H54 (cell line): Measurements from ENCODE around the gene MAEA.

ENCODE experiments used
- DNase-seq: peaks from one replicate; pipeline ENCODE4 v3.0.0; 2011; ENCODE audit warnings: low spot score, mixed read lengths; ENCODE audit not compliant: insufficient read length
- FAIRE-seq: peaks from 3 replicates; lab custom pipeline; 2011; peaks lifted over from hg19 to GRCh38; lab: Jason Lieb, UNC
- POLR2A ChIP-seq: IDR thresholded peaks from 2 replicates; pipeline ENCODE4 v1.6.1; 2011; ENCODE audit warnings: low read depth, mild to moderate bottlenecking, low read length

MAEA gene

DNA sequence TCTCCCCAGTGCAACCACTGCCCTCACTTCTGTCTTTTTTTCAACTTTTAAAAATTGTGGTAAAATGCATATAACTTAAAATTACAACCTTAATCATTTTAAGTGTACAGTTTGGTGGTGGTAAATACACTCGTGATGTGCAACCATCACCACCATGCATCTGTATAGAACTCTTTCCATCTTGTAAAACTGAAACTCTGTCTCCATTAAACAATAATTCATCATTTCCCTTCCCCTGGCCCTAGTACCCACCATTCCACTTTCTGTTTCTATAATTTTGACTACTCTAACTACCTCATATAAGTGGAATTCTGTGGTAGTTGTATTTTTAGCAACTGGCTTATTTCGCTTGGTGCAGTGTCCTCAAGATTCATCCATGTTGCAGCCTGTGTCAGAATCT, 34.0 kb upstream of the MAEA start:
- no peak for TF ChIP-seq POLR2A
- FAIRE-seq (no peak), DNase-seq (no peak)

DNA sequence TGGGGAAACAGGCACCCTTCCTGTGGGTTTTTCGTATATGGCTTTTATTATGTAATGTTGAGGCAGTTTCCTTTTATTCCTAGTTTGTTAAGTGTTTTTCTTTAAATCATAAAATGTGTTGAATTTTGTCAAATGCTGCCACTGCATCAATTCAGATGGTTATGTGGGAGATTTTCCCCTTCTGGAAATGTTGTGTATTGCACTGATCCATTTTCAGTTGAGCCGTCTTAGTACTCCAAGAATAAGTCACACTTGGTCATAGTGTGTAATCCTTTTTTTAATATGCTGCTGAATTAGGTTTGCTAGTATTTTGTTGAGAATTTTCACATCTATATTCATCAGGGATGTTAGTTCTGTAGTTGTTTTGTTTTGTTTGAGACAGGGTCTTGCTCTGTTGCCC, 31.2 kb upstream of the MAEA start:
- DNase-seq (no peak), FAIRE-seq (no peak)
- TF ChIP-seq POLR2A = no peak

DNA sequence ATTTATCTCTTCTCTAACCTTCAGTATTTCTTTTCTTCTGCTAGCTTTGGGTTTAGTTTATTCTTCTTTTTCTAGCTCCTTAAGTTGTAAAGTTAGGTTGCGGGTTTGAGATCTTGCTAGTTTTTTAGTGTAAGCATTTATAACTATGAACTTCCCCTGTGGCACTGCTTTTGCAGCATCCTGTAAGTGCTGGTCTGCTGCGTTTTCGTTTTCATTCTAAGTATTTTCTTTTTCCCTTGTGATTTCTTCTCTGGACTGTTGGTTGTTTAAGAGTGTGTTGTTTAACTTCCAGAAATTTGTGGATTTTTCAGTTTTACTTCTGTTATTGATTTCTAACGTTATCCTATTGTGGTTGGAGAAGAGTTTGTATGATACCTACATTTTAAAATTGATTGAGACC, 29.7 kb upstream of the MAEA start:
- DNase-seq (no peak), FAIRE-seq (no peak)
- no peak for TF ChIP-seq POLR2A

DNA sequence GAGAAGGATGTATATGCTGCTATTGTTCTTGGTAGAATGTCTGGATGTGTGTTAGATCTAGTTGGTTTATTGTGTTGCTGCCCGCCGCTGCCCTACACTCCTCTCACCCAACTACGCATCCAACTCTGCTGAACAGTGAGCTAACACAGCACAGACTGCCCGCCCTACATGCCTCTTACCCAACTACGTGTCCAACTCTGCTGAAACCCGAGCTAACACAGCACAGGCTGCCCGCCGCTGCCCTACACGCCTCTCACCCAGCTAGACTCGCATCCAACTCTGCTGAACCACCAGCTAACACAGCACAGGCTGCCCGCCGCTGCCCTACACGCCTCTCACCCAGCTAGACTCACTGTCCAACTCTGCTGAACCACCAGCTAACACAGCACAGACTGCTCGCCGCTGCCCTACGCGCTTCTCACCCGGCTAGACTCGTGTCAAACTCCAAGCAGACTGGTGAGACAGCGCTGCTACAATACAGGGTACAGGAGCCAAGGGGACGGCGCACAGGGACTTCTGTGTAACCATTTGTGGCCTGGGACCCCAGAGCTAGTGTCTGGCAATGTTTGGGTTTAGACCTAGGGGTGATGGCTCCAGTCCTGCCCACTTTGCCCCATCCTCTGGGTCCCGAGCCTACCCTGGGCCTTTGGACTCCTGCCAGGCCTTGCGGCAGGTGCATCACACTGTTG, 29.1 kb upstream of the MAEA start:
- no peak for TF ChIP-seq POLR2A
- DNase-seq (no peak), FAIRE-seq (no peak)

DNA sequence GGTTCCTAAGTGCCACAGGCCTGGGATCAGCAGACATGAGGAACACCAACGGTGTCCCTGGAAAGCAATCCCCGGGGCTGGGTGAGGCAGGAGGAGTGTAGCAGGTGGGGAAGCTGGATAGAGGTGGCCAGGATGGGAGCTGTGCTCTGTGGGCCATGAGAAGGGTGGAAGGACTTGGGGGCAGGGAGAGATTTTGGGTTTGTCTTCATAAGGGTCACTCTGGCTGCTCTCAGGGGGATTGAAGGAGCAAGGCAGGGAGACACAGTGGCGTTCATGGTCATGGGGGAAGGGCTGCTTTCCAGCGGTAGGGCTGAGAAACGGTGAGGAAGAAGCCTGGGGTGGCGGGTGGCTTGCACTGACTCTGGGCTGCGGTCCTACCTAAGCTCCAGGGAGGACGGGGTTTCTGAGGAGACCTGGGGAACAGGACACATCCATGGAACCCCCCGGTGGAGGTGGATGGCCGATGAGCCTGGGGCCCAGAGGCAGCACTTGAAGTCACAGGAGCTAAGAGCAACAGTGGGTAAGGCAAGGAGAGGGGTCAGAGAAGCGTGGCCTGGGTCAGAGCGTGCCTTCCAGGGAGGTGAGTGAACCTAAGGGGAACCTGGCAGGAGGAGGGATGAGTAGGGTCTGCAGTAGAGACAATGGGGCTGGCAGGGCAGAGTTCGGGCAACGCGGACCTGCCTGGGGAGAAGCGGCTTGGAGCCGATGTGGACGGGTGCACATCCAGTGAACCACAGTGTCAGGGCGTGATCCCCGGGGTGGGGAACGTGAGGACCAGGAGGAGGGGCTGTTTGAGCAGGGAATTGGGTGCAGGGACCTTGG, 28.4 kb upstream of the MAEA start:
- FAIRE-seq (no peak), DNase-seq (no peak)
- no peak for TF ChIP-seq POLR2A

DNA sequence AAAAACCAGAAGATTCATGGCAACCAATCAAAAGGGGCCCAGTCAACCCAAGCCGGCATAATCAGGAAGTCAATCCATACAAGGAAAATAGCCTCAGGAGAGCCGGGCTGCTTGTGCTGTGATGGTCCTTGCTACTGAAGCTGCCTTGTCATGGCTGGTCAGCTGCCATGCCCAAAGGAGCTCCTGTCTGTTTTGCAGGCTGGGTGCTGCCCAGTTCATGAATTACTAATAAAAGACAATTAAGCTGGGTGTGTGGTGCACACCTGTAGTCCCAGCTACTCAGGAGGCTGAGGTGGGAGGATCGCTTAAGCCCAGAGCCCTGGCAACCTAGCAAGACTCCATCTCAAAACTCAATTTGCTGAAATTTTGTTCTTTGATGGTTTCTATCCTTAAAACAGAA, 24.7 kb upstream of the MAEA start:
- FAIRE-seq (no peak), DNase-seq (no peak)
- no peak for TF ChIP-seq POLR2A

DNA sequence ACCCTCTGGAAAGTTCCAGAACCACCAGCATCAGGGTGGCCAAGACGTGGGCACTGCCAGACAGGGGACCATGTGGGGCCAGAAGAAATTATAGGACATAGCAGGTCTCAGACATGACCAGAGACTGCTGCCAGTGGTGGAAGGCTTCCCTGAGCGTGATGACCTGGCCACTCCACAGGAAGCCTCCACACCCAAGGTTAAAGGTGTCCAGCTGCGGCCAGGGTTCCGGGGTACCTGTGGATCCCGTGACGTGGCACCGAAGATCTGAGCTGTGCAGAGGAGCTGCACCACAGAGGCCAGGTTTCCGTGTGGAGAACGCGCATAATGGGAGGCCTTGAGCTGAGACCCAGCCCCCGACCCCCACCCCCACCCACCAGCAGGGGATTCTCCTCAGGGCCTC, 24.3 kb upstream of the MAEA start:
- no peak for DNase-seq
- TF ChIP-seq POLR2A = no peak
- no peak for FAIRE-seq

DNA sequence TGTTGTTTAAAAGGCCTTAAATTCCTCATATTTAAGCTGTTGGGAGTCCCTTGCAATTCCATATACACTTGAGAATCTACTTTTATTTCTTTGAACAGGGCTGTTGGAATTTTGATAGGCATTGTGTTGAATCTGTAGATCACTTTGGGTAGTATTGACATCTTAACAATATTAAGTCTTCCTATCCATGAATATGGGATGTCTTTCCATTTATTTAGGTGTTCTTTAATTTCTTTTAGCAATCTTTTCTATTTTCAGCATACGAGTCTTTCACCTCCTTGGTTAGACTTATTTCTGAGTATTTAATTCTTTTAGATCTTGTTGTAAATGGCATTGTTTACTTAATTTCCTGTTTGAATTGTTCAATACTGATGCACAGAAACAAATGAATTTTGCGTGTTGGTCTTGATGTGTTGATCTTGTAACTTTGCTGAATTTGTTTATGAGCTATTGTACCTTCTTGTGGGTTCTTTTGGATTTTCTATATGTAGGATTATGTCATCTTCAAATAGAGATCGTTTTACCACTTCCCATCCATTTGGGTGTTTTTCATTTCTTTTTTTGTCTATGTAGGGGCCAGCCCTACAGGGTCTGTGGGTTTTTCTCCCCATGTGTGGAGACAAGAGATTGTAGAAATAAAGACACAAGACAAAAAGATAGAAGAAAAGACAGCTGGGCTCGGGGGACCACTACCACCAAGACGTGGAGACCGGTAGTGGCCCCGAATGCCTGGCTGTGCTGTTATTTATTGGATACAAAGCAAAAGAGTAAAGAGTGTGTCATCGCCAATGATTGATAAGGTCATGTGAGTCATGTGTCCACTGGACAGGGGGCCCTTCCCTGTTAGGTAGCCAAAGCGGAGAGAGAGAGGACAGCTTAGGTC, 22.6 kb upstream of the MAEA start:
- DNase-seq (no peak), FAIRE-seq (no peak)
- no peak for TF ChIP-seq POLR2A

DNA sequence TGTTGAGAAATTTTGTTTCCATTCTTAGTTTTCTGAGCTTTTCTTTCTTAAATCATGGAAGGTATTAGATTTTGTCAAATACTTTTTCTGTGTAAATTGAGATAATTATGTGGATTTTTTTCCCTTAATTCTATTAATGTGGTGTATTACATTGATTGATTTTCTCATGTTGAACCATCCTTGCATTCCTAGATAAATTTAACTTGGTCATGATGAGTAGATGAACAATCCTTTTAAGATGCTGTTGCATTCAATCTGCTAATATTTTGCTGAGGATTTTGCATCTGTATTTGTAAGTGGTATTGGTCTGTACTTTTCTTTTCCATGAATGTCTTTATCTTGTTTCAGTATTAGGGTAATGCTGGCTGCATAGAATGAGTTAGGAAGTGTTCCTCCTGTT, 20.5 kb upstream of the MAEA start:
- no peak for TF ChIP-seq POLR2A
- FAIRE-seq (no peak), DNase-seq (no peak)

DNA sequence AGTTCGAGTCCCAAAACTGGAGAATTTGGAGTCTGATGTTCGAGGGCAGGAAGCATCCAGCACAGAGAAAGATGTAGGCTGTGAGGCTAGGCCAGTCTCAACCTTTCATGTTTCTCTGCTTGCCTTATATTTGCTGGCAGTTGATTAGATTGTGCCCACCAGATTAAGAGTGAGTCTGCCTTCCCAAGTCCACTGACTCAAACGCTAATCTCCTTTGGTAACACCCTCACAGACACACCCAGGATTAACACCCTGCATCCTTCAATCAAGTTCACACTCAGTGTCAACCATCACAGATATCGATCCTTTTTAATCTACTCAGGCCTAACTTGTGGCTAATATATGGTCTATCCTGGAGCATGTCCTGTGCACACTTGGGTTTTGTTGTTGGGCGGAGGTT, 18.0 kb upstream of the MAEA start:
- FAIRE-seq = no peak
- DNase-seq = no peak
- TF ChIP-seq POLR2A = no peak

DNA sequence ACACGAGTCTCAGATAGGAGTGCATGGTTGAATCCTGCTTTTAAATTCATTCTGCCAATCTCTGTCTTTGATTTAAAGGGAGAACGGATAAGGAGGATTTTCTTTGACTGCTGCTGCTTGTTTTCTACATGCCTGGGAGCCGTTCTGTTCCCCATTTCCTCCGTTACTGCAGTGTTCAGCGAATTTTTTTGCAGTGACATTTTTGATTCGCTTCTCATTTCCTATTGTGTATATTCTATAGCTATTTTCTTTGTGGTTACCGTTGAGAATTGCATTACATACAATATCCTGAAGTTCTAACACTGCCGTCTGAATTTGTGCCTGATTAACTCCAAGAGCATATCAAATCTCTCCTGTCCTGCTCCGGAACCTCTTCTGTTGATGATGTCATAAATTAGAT, 14.8 kb upstream of the MAEA start:
- DNase-seq (no peak), FAIRE-seq (no peak)
- no peak for TF ChIP-seq POLR2A

DNA sequence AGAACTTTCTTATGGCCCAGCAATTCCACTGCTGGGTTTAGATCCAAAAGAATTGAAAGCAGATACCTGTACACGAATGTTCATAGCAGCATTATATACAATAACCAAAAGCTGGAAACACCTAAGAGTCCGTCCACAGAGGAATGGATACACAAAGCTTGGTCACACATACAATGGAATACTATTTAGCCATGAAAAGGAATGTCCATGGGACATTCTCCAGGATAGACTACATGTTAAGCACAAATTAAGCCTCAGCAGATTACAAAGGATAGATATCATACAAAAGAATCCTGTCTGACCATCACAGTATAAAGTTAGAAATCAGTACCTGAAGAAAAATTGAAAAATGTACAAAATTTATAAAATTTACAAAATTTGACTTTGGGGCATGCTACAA, 12.7 kb upstream of the MAEA start:
- DNase-seq = no peak
- TF ChIP-seq POLR2A = no peak
- FAIRE-seq = no peak

DNA sequence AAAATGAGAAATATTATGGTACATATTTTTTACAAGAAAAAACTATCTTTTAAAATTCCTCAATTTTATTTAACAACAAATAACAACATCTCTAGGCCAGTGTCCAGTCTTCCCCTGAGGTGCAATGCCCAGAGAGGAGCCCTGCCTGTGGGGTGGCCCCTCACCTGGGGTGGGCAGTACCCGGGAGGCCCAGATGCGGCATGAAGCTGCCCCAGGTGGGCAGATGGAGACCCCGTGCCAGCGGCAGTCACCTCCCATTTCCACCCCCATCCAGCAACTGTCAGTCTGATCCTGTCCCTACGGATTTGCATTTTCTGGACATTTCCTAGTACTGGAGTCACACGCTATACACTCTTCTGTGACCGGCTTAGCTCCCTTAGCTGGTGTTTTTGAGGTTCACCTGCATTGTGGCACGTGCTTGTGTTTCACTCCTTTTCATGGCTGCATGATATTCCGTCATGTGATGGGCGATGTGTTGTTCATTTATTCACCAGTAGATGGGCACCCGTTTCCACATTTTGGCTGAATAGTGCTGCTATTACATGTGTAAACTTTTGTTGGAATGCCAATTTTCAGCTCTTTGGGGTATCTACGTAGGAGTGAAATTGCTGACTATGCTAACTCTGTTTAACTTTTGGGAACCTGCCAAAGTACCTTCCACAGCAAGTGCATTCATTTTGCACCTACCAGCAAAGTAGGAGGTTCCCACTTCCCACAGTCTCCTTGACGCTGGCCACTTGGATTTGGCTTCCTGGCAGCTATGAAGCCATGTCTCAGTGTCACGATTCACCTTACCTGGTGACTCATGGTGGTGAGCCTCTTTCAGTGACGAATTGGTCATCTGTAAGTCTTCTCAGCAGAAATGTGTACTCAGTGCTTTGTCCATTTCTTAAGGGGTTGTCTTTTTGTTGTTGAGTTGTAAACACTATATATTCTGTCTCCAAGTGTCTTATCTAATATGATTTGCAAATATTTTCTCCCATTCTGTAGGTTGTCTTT, 11.7 kb upstream of the MAEA start:
- FAIRE-seq = no peak
- no peak for TF ChIP-seq POLR2A
- DNase-seq = no peak
